ENCODE data around the gene NKD1.

Gene NKD1

DNA sequence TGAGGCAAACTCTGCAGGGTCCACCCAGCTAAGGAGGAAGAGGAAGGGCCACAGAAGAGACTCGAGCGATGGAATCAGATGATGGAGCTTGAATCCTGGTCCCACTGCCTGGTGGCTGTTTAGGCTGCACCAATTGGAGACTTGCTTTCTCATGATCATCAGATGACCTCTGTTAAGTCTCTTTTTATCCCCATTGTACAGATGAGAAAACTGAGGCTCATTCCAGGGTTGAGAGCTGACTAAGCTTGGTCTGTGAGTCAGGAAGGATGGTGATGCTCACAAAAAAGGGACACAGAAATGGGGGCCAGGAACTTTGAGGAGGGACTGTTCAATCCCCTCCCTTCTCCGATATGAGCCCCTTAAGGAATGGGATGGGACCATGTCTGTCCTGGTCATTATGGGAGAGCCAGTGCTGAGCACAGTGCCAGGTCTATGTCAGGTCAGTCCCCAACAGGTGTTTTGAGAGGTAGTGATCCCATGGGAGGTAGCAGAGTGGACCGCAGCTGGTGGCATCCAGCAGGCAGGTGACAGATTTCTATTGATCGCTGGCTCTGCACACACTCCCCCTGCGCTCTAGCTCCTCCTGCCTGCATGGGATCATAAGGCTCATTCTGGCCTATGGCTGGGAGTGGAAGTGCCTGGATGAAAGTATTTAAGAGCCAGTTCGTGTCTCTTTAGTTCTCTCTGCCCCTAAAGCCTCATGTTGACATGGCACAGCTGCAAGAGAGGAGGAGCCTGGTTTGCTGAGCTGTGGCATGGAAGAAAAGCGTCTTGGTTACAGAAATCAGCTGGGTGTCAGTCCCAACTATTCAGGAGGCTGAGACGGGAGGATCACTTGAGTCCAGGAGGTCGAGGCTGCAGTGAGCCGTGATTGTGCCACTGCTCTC is 105.7 kb downstream of the NKD1 start:
- no peak for DNase-seq

DNA sequence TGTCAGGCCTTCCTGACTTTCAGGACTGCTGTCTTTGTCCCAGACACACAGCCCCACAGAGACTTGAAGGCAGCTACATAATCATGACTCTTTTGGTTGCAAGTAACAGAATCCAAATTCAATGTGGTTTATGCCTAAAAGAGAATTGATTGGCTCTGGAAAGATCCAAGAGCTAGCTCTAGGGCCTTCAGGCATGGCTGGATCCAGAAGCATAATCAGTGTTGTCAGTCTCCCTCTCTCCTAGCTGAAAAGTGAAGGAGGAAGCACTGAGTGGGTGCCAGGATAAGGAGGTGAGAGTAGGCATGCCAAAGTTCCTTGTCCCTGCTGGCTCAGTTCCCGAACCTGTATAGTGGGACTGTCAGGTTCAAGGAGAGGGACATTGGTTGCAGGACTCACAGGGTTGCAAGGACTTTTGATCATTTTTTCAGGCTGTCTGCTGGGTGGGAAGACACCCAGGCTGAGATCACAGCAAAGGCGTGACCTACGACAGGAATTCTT is 107.4 kb downstream of the NKD1 start:
- no peak for DNase-seq

- DNase-seq, result no peak
Observed at GRCh38 chr16:50657241-50657640, 109.0 kb downstream of the NKD1 start.

DNA sequence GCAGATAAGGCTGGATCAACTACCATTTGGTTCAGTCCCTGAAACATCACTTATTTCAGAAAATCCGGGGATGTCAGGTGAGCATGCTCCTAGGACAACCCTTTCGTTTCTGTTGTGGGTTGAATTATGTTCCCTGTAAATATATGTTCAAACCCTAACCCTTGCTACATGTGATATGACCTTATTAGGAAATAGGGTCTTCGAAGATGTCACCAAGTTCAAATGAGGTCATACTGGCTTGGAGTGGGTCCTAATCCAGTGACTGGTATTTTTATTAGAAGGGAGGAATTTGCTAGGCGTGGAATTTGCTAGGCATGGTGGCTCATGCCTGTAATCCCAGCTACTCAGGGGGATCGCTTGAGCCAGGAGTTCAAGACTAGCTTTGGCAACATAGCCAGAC is 111.6 kb downstream of the NKD1 start:
- no peak for DNase-seq

- no peak for DNase-seq
Observed at GRCh38 chr16:50662306-50662940, 114.2 kb downstream of the NKD1 start.

DNA sequence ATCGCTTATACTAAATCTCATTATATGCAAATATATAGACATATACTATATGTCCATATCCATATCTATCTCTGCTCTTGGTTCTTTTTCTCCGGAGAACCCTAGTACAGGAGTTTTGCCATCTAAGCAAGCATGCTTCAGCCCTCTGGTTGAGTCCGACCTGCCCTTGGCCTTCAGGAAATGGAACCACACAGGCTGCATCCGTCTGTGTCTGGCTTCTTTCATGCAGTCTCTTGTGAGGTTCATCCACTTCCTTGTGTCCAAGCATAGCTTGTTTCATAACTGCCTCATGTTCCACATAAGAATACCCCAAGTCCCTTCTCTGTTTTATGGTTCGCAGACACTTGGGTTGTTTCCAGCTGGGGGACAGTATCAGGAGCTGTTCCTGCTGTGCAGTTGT is 116.1 kb downstream of the NKD1 start:
- DNase-seq, result no peak

DNA sequence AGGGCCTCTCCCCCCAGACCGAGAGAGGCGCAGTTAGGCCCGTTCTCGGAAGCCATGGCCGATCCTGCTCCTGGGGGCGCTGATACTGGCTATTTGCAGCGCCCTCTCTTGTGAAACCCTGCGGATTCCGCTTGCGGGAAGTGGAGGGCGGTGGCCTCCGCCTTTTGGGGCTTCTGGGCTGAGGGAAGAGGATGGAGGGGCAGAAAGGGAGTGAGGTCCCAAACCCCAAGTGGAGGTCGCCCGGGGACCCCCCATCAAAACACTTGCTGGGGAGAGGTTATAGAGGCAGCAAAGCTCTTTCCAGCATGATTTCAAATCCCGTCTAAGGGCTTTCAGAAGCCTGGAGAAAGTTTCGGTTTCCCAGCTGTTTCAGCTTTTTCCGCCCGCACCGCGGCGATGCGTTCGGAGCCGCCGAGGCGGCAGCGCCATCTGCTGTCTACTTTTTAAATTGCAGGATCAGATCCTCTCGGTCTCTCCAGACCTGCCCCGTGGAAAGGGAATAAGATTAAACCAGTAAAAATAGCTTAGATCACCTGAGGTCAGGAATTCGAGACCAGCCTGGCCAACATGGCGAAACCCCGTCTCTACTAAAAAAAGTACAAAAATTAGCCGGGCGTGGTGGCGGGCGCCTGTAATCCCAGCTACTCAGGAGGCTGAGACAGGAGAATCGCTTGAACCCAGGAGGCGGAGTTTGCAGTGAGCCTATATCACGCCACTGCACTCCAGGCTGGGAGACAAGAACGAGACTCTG is 117.1 kb downstream of the NKD1 start:
- DNase-seq, result peak; percentile 19

GRCh38 chr16:50666658-50667496 is 118.7 kb downstream of the NKD1 start:
- DNase-seq, result no peak

DNA sequence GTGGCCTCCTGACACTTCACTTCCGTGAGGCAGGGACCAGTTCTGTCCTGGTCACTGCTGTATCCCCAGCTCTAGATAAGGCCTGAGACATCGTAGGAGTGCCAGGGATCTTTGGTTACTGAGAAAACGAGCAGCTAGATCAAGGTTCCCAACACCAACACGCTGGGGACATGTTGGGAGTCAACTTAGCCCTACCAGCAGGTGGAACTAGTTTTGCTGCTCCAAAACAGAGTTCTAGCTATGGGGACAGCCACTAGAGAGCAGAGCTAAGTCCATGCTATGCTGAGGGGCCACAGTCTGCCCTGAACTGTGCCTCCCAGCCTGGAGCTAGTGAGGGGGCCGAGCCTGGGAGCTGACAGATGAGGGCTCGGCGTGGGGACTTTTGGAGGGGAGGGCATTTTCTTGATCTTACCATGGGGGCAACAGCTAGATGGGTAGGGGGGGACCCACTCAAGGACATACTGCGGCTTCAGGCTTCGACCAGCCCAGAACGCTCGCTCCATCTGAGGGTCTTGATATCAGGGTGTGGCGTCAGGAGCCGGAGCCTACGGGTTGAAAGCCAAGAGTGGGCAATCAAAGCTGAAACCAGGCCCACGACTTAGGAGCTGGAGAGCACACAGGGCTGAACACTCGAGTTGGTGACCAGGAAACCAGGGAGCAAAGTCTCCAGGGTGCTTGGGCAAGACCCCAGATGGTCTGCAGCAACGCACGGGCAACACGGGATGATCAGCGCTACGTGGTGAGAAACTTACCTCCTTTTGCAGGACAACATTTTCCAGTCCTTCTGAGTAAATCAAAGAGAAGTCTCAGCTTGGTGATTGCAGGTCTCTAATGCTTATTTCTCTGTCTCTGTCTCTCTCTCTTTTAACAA is 119.5 kb downstream of the NKD1 start:
- no peak for DNase-seq

- no peak for DNase-seq
Observed at GRCh38 chr16:50668368-50669008, 120.3 kb downstream of the NKD1 start.

- no peak for DNase-seq
Observed at GRCh38 chr16:50669741-50670140, 121.5 kb downstream of the NKD1 start.

- no peak for DNase-seq
Observed at GRCh38 chr16:50670476-50670875, 122.3 kb downstream of the NKD1 start.

- DNase-seq, result no peak
Observed at GRCh38 chr16:50671644-50672260, 123.6 kb downstream of the NKD1 start.

GRCh38 chr16:50673496-50674275 is 125.5 kb downstream of the NKD1 start:
- no peak for DNase-seq

- DNase-seq, result no peak
Observed at GRCh38 chr16:50674831-50675230, 126.6 kb downstream of the NKD1 start.

DNA sequence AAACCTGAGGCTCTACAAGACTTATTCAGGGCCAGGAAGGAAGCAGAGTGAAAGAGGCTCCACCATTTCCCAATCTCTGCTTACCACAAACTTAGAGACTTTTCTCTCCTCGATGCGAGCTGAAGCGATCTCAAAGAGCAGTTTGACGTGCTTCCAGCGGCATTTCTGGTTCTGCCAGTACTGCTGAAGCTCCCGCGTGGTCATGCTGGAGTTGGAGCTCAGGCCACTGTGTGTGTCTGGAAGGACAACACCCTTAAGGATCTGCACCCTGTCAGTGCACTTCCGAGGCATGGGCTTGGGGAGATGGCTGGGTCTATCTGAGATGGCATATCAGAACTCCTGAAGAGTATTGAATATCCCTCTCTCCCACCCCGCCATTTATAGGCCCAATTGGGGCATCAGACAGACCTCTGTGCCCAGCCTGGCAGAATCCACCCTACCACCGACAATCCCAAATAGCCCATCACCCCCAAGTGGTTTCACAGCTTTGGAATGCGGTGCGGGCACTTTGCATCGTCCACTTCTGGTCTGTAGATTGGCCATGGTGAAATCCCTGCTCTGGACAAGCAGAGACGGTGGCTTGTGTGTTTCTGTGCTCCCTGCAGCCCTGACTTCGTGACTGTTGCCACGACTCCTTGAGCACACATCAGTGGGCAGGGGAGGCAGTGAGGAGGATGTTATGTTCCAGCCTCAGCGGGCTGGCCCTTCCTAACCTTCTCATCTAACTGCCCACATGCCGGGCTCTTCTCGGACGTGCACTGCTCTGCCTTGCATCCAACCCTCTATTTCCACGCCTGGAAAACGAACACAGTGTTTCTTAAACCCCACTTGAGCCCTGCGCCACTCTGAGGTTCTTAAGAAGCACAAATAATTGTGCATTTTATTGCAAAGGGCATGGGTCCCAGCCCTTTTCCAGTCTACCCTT is 127.8 kb downstream of the NKD1 start:
- no peak for DNase-seq

GRCh38 chr16:50676684-50677225 is 128.6 kb downstream of the NKD1 start:
- no peak for DNase-seq

GRCh38 chr16:50677351-50677750 is 129.2 kb downstream of the NKD1 start:
- no peak for DNase-seq

Measured in NCI-H1436 (cell line).